ENCODE data around the gene RNPS1. TPM values are rescaled to one million over a fixed set of nuclear protein-coding genes. Genes with fewer than 3 reads are reported as not detected.

RNPS1 gene
- polyA plus RNA-seq, 1 donor from 2014 or later = 180 TPM

DNA sequence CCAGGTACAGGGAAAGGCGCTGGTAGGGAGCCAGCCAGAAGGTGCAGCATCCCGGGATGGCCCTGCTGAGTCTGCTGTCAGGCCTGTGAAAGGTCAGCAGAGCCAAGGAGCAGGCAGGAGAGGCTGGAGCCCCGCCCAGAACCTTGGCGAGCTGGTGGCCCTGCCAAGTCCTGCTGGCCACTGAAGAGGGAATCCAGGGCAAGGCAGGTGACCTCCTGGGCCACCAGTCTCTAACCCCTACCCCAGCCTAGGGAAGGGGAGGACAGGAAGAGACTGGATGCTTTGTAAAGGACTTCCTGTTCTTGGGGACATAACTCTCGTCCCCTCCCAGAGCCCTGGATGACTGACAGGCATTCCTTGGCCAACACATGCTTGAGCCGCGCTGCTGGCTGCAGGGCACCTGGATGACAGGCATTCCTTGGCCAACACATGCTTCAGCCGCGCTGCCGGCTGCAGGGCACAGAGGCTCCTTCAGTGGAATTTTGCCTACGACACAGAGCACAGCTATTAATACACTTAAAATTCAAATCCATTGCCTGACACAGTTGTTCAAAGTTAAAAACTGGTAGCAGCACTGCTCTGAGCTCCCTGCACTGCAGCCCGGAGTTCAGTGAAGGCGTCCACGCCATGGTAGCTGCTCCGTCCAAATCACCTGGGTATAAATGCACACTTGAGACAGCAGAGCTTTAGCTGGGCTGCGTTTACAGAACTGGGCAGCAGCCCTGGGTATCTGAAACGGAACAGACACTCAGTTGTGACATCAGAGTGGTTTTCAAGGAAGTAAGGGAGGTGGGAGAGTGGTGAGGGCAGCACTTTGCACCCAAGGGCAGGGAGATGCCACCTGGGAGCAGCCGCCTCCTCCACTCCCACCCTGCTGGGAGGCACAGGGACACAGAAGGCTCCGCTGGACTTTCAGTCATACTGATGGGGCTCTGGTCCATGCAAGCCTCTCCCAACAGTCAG is 55.3 kb downstream of the RNPS1 start:
- no peaks in the 10 kb centered on the region for H4K20me1 ChIP-seq (ENCODE audit: insufficient read depth)
- no peak overlapping the region for H2AFZ ChIP-seq (ENCODE audit: low read depth, low read length)
- no peaks in the 10 kb centered on the region for H3F3A ChIP-seq (ENCODE audit: insufficient read depth, low read length, poor library complexity, severe bottlenecking)
- H3K9me2 ChIP-seq (ENCODE audit: insufficient read depth, low read length) = no peaks in the 10 kb centered on the region
- H3K27ac ChIP-seq (ENCODE audit: low read length) = no peak overlapping the region
- peak overlapping the region; percentile 65 for H3K9ac ChIP-seq (ENCODE audit: low read length)
- peaks cover 6% of the 10 kb centered on the region for H3K79me2 ChIP-seq (replicated peaks; ENCODE audit: insufficient read depth, low read length)
- H3K36me3 ChIP-seq (ENCODE audit: insufficient read depth, low read length) = peaks cover 6% of the 10 kb centered on the region
- H3K9me3 ChIP-seq (ENCODE audit: low read length) = no peaks in the 10 kb centered on the region
- H3K4me2 ChIP-seq (ENCODE audit: low read length) = peak overlapping the region; percentile 91
- TF ChIP-seq EZH2 (IDR thresholded peaks at IDR 0.05; ENCODE audit: borderline replicate concordance, insufficient read depth, low read length, poor library complexity, severe bottlenecking) (no peak), RAD21 (conservative IDR thresholded peaks at IDR 0.05) (no peak), REST (IDR thresholded peaks at IDR 0.05; ENCODE audit: borderline replicate concordance) (no peak), SMC3 (conservative IDR thresholded peaks at IDR 0.05; ENCODE audit: poor library complexity) (no peak), EP300 (conservative IDR thresholded peaks at IDR 0.05; ENCODE audit: poor library complexity, severe bottlenecking) (no peak), POLR2AphosphoS5 (IDR thresholded peaks at IDR 0.05) (no peak)
- TF ChIP-seq, protein P1, sequence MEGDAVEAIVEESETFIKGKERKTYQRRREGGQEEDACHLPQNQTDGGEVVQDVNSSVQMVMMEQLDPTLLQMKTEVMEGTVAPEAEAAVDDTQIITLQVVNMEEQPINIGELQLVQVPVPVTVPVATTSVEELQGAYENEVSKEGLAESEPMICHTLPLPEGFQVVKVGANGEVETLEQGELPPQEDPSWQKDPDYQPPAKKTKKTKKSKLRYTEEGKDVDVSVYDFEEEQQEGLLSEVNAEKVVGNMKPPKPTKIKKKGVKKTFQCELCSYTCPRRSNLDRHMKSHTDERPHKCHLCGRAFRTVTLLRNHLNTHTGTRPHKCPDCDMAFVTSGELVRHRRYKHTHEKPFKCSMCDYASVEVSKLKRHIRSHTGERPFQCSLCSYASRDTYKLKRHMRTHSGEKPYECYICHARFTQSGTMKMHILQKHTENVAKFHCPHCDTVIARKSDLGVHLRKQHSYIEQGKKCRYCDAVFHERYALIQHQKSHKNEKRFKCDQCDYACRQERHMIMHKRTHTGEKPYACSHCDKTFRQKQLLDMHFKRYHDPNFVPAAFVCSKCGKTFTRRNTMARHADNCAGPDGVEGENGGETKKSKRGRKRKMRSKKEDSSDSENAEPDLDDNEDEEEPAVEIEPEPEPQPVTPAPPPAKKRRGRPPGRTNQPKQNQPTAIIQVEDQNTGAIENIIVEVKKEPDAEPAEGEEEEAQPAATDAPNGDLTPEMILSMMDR (IDR thresholded peaks at IDR 0.05; ENCODE audit: poor library complexity, severe bottlenecking) = no peak
- H3K4me3 ChIP-seq (ENCODE audit: low read length) = peak overlapping the region; percentile 86
- no peaks in the 10 kb centered on the region for H3K27me3 ChIP-seq (ENCODE audit: insufficient read depth, low read depth, low read length)

DNA sequence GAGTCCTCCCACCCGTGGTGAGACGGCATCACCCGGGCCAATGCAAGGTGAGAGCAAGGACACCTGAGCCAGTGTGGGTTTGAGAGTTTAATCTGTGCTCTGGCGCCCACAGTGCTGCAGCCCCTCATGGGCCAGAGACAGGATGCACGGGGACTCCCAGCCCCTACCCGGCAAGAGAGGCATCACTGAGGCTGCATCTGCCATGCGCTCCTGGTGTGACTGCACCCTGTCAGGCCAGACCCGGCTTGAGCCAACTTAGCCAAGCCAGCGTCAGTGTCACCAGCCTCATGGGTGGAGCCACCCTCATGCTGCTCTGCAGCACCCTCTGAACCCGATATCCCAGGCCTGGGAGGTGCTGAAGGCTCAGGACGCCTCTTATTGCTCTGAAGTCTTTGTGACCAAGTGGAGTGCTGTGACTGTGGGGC is 56.0 kb downstream of the RNPS1 start:
- no peak overlapping the region for H3K4me3 ChIP-seq (ENCODE audit: low read length)
- H3K79me2 ChIP-seq (replicated peaks; ENCODE audit: insufficient read depth, low read length) = peaks cover 6% of the 10 kb centered on the region
- H3K36me3 ChIP-seq (ENCODE audit: insufficient read depth, low read length) = peaks cover 6% of the 10 kb centered on the region
- no peaks in the 10 kb centered on the region for H3K9me3 ChIP-seq (ENCODE audit: low read length)
- H2AFZ ChIP-seq (ENCODE audit: low read depth, low read length) = no peak overlapping the region
- no peak overlapping the region for H3K9ac ChIP-seq (ENCODE audit: low read length)
- no peak overlapping the region for H3K4me2 ChIP-seq (ENCODE audit: low read length)
- no peaks in the 10 kb centered on the region for H3F3A ChIP-seq (ENCODE audit: insufficient read depth, low read length, poor library complexity, severe bottlenecking)
- TF ChIP-seq EP300 (conservative IDR thresholded peaks at IDR 0.05; ENCODE audit: poor library complexity, severe bottlenecking) = no peak
- no peak for TF ChIP-seq POLR2AphosphoS5 (IDR thresholded peaks at IDR 0.05)
- no peak for TF ChIP-seq RAD21 (conservative IDR thresholded peaks at IDR 0.05)
- TF ChIP-seq, protein P1 (IDR thresholded peaks at IDR 0.05; ENCODE audit: poor library complexity, severe bottlenecking) = no peak
- TF ChIP-seq EZH2 (IDR thresholded peaks at IDR 0.05; ENCODE audit: borderline replicate concordance, insufficient read depth, low read length, poor library complexity, severe bottlenecking) = no peak
- TF ChIP-seq TAF1 (IDR thresholded peaks at IDR 0.05; ENCODE audit: low read depth) = no peak
- TF ChIP-seq SMC3 (conservative IDR thresholded peaks at IDR 0.05; ENCODE audit: poor library complexity) = no peak
- TF ChIP-seq REST (IDR thresholded peaks at IDR 0.05; ENCODE audit: borderline replicate concordance) = no peak
- no peaks in the 10 kb centered on the region for H3K27me3 ChIP-seq (ENCODE audit: insufficient read depth, low read depth, low read length)
- H3K9me2 ChIP-seq (ENCODE audit: insufficient read depth, low read length) = no peaks in the 10 kb centered on the region
- H3K27ac ChIP-seq (ENCODE audit: low read length) = no peak overlapping the region
- H4K20me1 ChIP-seq (ENCODE audit: insufficient read depth) = no peaks in the 10 kb centered on the region
